ENCODE data around the gene MRPS12.

The MRPS12 gene

GRCh38 chr19:38975214-38975860 is 44.6 kb downstream of the MRPS12 start, which contains the start of gene FBXO17:
Gene FBXO17 (minus strand): TSS chr19:38975742. CDS start chr19:38950319, 25,423 bp downstream.
- DNase-seq (ENCODE audit: low read depth in 2 of 2) = peak in 1 of 2 experiments; percentile 17

GRCh38 chr19:38975861-38976271 is 45.1 kb downstream of the MRPS12 start:
- DNase-seq (ENCODE audit: low read depth in 2 of 2) = no peak

- no peak for DNase-seq (ENCODE audit: low read depth in 2 of 2)
Measured at GRCh38 chr19:38977445-38978325, 46.9 kb downstream of the MRPS12 start.

DNA sequence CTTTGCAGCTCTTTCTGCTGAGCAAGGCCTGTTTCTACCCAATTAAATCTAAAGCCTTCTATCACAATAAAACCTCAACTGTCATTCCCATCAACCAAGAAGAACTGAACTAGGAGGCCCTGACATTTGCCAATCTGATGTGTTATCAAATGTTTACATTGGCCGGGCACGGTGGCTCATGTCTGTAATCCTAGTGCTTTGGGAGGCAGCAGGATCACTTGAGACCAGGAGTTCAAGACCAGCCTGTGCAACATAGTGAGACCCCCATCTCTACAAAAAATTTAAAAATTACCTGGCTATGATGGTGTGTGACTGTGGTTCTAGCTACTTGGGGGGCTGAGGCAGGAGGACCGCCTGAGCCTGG is 47.6 kb downstream of the MRPS12 start:
- no peak for DNase-seq (ENCODE audit: low read depth in 2 of 2)

DNA sequence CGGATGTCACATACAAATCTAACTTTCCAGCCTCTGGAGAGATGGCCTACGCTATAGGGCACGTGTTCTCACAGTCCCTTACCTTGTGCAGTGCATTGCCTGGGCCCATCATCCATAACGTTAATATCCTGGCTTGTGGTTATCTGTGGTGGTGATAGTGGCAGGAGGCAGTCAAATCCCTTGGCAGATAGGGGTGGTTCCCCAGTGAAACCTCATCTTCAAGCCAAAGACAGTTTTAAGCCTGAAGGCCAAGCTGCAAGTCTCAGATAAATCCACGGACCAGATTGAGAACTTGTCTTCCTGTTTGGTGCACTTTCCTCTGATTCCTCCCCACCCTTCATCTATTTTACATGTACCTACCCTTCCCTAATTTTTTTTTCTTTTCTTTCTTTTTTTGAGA is 49.1 kb downstream of the MRPS12 start:
- no peak for DNase-seq (ENCODE audit: low read depth in 2 of 2)

GRCh38 chr19:38980583-38981374 is 50.0 kb downstream of the MRPS12 start:
- no peak for DNase-seq (ENCODE audit: low read depth in 2 of 2)
